ENCODE measurements around the gene ZCCHC12.

DNA sequence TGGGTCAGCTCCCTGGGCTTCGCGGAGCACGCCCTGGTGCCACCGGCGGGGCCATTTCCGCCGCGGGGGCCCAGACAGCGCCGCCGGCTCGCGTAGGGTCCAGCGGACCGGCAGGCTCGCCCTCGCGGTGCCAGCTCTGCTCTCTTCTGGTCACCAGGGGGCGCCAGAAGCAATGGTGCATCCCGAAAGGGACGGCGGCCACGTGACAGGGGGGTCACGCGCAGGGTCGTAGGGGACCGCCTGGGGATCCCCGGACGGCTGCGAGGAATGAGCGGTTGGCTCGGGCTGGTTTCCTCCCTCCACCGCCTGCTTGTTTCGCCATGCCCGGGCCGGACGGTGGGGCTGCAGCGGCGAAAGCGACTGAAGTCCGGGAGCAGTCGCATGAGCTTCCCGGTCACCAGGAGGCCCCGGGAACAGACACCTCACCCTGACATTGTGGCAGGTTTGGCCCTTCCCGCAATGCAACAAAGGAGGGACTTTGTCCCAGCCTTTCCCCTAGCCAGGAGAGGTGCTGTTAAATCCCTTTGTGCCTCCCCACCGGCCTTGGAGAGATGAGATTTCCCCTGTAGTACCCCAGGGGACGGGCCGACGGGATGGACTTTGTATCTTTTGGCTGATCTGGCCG, 15.8 kb downstream of the ZCCHC12 start:
- TF ChIP-seq MAX (IDR thresholded peaks at IDR 0.05; ENCODE audit: low read depth, low read length) (no peak), SUPT20H (IDR thresholded peaks at IDR 0.05; ENCODE audit: borderline replicate concordance, control insufficient read depth, low read depth, low read length) (no peak), REST (IDR thresholded peaks at IDR 0.05; ENCODE audit: low read depth, low read length) (no peak), CTCF (IDR thresholded peaks at IDR 0.05 in 2 of 3, conservative IDR thresholded peaks at IDR 0.05 in 1 of 3; ENCODE audit: control insufficient read depth in 2 of 3, extremely low read depth in 1 of 3, insufficient read depth in 1 of 3, low read depth in 3 of 3, low read length in 3 of 3) (peak; percentile 26 to 37 (median 35); a peak in 4 of 6 replicates), HDAC6 (IDR thresholded peaks at IDR 0.05; ENCODE audit: unreplicated experiment) (no peak), GABPA (IDR thresholded peaks at IDR 0.05; ENCODE audit: low read depth) (no peak), CBX5 (IDR thresholded peaks at IDR 0.05; ENCODE audit: low read depth) (no peak), NR2C1 (IDR thresholded peaks at IDR 0.05) (no peak), TAF1 (IDR thresholded peaks at IDR 0.05; ENCODE audit: borderline replicate concordance, low read depth, low read length) (no peak), BMI1 (IDR thresholded peaks at IDR 0.05; ENCODE audit: borderline replicate concordance) (no peak)
